Body of pancreas (tissue), 4 donors: ENCODE measurements around the gene MPG.

Source experiments
- POLR2A ChIP-seq, 3 donors: fragments of 450-650 bp; IDR thresholded peaks; one replicate each; pipeline ENCODE4 v1.6.1; 2016; ENCODE audit warnings: antibody characterized with exemption in 3 of 3, mild to moderate bottlenecking in 2 of 3
- TF ChIP-seq, protein P1 (sequence below), 7 experiments: fragments of 450-650 bp in 4 of 7; fragments of 200-600 bp in 3 of 7; sonication (generic) in 3 of 7; IDR thresholded peaks; one replicate each; pipeline ENCODE4 v1.5.1; 2016 to 2019; ENCODE audit warnings: antibody characterized with exemption in 7 of 7

- TF ChIP-seq, protein P1, sequence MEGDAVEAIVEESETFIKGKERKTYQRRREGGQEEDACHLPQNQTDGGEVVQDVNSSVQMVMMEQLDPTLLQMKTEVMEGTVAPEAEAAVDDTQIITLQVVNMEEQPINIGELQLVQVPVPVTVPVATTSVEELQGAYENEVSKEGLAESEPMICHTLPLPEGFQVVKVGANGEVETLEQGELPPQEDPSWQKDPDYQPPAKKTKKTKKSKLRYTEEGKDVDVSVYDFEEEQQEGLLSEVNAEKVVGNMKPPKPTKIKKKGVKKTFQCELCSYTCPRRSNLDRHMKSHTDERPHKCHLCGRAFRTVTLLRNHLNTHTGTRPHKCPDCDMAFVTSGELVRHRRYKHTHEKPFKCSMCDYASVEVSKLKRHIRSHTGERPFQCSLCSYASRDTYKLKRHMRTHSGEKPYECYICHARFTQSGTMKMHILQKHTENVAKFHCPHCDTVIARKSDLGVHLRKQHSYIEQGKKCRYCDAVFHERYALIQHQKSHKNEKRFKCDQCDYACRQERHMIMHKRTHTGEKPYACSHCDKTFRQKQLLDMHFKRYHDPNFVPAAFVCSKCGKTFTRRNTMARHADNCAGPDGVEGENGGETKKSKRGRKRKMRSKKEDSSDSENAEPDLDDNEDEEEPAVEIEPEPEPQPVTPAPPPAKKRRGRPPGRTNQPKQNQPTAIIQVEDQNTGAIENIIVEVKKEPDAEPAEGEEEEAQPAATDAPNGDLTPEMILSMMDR (IDR thresholded peaks at IDR 0.05), result no peak
- no peak for TF ChIP-seq POLR2A (IDR thresholded peaks at IDR 0.05)
These were observed 16.9 kb downstream of the MPG start for GRCh38 chr16:94918-95265.
